GM21360 (cell line): ENCODE results near the gene SYT8.
"Not testable (repeated sequence)": the region's sequence is repeated elsewhere in the genome, so short reads cannot be mapped to it uniquely, and the experiment has no call there.

Experiments used
- ATAC-seq: cut with Tn5 transposase; IDR thresholded peaks from one replicate; pipeline ENCODE4 v1.9.1; 2021; ENCODE audit warnings: mild to moderate bottlenecking, moderate library complexity; ENCODE audit not compliant: unreplicated experiment

The SYT8 gene

GRCh38 chr11:1834779-1835670 is at the start of gene SYT8:
SYT8 (plus strand) TSS chr11:1834990; CDS start chr11:1835106, 116 bp downstream.
- no peak for ATAC-seq

- ATAC-seq, result no peak
Measured at GRCh38 chr11:1785749-1786413, 48.9 kb upstream of the SYT8 start.

DNA sequence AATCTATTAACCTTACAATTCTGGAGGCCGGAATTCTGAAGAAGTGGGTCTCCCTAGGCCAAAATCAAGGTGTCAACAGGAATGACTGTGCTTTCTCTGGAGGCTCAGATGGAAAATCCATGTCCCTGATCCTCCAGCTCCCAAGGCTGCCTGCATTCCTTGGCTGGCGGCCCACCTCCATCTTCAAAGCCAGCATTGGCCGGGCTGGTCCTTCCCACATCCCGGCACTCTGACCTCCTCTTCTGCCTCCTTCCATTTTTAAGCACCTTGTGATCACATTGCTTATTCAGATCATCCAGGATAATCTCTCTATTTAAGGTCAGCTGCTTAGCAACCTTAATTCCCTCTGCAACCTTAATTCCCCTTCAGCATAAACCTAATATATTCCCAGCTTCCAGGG is 48.3 kb upstream of the SYT8 start:
- ATAC-seq, result no peak

DNA sequence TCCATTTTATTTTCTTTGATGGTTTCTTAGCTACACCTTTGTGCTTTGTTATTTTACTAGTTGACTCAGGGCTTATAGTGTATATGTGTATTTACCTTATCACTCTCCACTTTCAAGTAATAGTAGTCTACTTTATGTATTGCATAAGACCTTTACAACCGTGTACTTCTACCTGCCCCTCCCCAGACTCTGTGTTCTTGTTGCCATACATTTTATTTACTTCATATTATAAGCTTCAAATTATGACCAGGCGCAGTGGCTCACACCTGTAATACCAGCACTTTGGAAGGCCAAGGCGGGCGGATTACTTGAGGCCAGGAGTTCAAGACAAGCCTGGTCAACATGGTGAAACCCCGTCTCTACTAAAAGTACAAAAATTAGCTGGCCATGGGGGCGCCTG is 42.9 kb upstream of the SYT8 start:
- no peak for ATAC-seq

- ATAC-seq, result no peak
Measured at GRCh38 chr11:1792461-1792860, 42.3 kb upstream of the SYT8 start.

- ATAC-seq, result no peak
Measured at GRCh38 chr11:1793081-1793480, 41.7 kb upstream of the SYT8 start.

DNA sequence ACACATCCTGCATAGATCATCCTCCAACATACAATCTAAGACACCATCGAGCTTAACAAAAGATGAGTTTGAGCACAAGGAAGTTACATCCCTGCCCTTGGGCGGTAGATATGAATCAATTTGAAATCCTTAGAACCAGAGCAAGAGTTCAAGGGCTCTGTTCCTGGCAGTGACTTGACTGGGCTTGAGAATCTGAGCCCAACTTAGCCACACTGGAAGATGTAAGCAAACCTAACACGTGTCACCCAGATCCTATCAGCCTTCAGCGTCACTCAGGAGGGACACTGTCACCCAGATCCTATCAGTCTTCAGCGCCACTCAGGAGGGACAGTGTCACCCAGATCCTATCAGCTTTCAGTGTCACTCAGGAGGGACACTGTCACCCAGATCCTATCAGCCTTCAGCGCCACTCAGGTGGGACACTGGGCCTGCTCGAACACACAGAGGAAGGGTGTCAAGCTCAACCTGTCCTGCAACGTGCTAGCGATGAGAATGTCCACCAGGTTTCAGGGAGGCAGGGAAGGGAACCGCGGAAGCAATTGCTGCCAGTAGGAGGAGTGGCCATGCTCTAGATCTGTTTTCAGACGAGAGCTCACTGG is 38.3 kb upstream of the SYT8 start:
- ATAC-seq, result no peak

- ATAC-seq, result no peak
Measured at GRCh38 chr11:1797391-1798125, 37.2 kb upstream of the SYT8 start.

DNA sequence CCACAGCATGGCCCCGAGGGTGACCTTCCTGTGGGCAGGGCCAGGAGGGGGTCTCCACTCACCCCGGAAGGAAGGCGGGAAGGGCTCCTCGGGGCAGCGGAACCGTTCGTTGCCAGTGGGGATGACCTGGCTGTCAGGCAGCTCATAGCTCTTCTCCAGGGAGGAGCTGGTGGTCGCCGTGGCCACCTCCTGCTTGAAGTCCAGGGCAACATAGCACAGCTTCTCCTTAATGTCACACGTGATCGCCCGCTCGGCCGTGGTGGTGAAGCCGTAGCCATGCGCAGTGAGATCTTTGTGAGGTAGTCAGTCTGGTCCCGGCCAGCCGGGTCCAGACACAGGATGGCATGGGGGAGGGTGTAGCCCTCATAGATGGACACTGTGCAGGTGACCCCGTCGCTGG is 31.5 kb upstream of the SYT8 start:
- ATAC-seq, result no peak

- ATAC-seq, result not testable (repeated sequence)
Measured at GRCh38 chr11:1803835-1804519, 30.8 kb upstream of the SYT8 start.

- no peak for ATAC-seq
Measured at GRCh38 chr11:1805525-1805924, 29.3 kb upstream of the SYT8 start.

DNA sequence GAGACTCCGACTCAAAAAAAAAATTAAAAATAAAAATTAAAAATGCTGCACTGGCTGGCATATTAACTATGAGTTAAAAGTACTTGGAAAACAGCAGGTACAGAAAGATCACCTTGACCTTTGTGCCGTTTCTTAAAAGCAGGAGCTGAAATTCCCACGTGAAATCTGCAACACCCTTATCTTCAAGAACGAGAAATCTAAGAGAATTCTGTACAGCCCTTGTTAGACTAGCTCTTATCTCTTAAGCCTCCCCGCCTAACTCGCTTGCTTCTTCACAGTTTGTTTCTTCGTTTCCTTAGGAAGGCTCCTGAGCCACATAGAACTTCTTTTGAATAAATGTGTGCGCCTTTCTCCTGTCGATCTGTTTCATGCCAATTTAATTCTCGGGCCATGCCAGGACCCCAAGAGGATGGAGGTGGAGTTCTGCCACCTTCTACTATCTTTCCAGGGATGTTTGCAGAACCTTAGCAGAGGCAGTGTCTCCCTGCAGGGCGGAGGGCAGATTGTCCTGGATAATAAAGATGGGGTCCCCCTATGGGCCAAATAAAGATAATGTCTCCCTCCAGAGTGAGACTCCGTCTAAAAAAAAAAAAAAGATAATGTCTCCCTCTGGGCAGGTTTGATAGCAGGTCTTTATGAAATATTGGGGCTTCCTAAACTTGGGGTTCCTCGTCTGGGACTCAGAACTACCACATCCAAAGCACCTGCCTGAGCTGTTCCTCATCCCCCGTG is 27.4 kb upstream of the SYT8 start:
- ATAC-seq, result no peak

GRCh38 chr11:1810761-1811160 is 24.0 kb upstream of the SYT8 start:
- no peak for ATAC-seq

DNA sequence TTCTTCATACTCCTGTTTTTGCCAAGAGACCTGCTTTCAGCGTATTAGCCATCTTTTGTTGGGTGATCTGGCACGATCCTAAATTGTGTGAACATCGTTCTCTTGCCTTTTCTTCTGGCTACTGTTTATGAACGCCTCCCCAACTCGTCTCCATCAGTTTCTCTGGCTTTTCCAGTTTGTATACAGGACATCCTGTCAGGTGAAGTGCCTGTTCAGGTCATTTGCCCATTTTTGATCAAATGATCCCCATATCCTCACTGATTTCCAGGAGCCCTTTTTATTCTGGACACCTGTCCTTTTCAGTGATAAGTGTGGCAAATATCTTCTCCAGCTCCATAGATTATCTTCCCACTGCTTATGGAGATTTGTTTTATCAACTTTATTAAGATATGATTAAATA is 22.5 kb upstream of the SYT8 start:
- ATAC-seq, result no peak

DNA sequence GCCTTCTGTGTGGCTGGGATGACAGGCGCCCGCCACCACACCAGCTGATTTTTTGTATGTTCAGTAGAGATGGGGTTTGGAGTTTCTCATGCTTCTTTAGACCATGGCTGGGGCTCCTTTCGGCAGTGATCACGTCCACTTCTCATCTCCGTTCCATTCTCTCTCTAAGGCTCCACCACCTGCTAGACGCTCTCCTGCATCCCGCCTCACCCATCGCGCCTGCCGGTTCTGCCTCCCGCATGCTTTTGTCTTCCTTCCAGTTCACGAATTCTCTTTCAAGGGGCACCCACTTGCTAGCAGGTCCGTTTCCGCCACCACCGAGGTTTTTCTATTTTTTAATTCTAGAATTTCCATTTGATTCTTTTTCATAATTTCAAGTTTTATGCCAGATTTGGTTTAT is 22.0 kb upstream of the SYT8 start:
- no peak for ATAC-seq

GRCh38 chr11:1813356-1813755 is 21.4 kb upstream of the SYT8 start:
- not testable (repeated sequence) for ATAC-seq

DNA sequence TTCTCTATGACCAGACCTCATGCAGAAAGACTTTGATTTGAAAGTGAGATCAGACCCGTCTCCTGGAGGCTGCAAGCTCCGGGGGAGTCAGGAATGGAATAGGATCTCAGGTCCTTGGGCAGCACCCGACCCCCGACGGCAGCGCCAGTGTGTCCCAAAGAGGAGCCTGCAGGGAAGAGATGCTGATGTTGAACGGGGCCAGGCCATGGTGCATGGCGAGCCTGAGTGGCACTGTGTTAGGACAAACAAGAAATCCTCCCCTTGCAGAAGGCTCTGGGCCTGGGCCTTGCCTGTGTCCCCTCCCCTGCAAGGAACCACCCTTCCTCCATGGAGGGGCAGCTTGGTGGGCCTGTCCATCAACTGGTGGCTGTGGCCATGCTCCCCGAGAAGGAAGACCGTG is 20.1 kb upstream of the SYT8 start:
- ATAC-seq, result no peak

GRCh38 chr11:1815311-1815710 is 19.5 kb upstream of the SYT8 start:
- no peak for ATAC-seq

DNA sequence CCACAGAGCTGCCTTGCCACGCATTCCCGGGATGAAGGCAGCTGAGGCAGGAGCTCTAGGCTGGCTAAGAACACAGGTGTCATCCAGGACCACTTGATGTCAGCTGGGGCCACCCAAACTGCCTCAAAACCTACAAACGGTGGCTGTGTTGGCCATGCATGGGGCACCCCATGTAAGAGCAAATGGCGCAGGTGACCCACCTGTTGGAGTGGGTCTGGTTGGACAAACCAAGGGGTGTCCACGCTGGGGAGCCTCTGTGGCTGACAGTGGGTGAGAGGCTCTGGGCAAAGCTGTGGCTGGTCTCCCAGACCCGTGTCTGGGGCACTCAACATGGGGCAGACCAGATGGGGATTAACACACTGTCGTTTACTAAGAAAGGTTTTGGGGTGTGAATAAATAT is 19.0 kb upstream of the SYT8 start:
- no peak for ATAC-seq

GRCh38 chr11:1817000-1817399 is 17.8 kb upstream of the SYT8 start:
- ATAC-seq, result no peak
